H54 (cell line): ENCODE data around the gene RPTN.

Source experiments
- DNase-seq: peaks from one replicate; pipeline ENCODE4 v3.0.0; 2011; ENCODE audit warnings: low spot score, mixed read lengths; ENCODE audit not compliant: insufficient read length
- FAIRE-seq: peaks from 3 replicates; lab custom pipeline; 2011; peaks lifted over from hg19 to GRCh38; lab: Jason Lieb, UNC
- POLR2A ChIP-seq: IDR thresholded peaks from 2 replicates; pipeline ENCODE4 v1.6.1; 2011; ENCODE audit warnings: low read depth, mild to moderate bottlenecking, low read length

The RPTN gene, protein sequence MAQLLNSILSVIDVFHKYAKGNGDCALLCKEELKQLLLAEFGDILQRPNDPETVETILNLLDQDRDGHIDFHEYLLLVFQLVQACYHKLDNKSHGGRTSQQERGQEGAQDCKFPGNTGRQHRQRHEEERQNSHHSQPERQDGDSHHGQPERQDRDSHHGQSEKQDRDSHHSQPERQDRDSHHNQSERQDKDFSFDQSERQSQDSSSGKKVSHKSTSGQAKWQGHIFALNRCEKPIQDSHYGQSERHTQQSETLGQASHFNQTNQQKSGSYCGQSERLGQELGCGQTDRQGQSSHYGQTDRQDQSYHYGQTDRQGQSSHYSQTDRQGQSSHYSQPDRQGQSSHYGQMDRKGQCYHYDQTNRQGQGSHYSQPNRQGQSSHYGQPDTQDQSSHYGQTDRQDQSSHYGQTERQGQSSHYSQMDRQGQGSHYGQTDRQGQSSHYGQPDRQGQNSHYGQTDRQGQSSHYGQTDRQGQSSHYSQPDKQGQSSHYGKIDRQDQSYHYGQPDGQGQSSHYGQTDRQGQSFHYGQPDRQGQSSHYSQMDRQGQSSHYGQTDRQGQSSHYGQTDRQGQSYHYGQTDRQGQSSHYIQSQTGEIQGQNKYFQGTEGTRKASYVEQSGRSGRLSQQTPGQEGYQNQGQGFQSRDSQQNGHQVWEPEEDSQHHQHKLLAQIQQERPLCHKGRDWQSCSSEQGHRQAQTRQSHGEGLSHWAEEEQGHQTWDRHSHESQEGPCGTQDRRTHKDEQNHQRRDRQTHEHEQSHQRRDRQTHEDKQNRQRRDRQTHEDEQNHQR

DNA sequence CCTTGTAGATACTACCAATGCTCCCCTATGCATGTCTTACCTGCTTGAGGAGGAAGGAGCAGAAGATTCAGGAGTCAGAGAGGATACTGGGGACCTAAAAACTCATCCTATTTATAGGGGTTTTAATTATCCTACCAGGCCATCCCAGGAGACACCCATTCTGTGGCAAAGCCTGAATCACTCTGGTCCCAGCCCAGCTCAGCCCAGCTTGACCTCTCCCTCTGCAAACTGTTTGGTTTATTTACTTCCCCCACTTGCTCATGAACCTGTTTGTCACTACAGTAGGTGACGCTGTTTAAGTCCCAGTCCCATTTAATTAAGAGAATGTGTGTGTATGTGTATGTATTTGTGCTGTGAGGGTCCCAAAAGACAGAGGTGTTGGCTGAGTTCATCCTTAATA lies at the start of gene RPTN:
TSS of gene RPTN (minus strand) at position 85 of the 400 bp plus-strand sequence. CDS start 1,339 bp downstream, outside the sequence.
- TF ChIP-seq POLR2A: no peak
- FAIRE-seq (no peak), DNase-seq (no peak)

DNA sequence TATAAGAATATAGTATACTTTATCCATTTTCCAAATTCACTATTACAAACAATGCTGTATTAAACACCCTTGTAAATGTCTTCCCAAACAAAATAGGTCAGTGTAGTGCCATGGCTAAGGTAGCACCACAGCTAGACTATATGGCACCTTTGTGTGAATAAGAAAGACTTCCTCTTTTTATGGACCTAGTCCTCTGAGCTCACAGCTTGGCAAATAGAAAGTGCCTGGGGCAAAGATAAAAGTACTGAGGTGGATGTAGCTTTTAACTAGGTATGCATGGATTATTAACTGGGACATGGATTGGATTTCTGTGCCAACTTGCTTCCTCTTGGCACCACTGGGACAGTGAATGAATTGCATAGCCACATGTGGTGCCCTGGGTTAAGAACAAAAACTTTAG lies 40.0 kb upstream of the RPTN start:
- no peak for TF ChIP-seq POLR2A
- FAIRE-seq (no peak), DNase-seq (no peak)

DNA sequence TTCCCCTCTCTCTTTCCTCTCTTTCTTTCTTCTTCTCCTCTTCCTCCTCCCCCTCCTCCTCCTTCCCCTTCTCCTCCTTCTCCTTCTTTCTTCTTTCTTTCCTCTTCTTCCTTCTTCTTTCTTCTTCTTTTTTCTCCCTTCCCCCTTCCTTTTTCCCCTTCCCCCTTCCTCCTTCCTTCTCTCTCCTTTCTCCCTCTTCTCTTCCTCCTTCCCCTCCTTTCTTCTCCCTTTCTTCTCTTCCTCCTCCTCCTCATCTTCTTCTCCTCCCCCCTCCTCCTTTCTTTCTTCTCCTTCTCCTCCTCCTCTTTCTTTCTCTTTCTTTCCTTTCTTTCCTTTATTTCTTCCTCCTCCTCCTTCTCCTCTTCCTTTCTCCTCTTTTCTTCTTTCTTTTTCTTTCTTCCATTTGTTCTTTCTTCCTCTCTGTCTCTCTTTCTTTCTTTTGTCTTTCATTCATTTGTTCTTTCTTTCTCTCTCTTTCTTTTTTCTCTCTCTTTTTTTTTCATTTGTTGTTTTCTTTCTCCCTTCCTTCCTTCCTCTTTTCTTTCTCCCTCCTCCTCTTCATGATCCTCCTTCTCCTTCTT lies 38.4 kb upstream of the RPTN start:
- TF ChIP-seq POLR2A: no peak
- no peak for DNase-seq
- FAIRE-seq: no peak

DNA sequence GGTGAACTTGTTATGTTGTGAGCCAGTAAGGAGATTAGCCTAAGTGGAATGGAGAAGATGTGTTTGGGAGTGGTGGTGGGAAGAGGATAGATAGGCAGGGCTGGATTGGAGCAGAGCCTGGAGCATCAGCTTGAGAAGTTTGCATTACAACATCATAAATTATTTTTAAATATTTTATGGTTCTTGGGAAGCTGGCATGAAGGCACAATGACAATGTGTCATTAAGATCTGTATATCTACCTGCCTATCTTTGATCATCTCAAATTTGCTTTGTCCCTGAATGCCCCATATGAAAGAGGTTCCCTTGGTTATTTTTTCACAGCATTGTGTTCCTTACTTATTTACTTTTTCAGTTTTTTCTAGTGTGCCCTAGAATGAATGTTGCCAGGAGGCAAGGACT lies 32.7 kb upstream of the RPTN start:
- TF ChIP-seq POLR2A: no peak
- no peak for DNase-seq
- no peak for FAIRE-seq

- FAIRE-seq: no peak
- no peak for DNase-seq
- no peak for TF ChIP-seq POLR2A
Measured at GRCh38 chr1:152191260-152191659, 32.2 kb upstream of the RPTN start.

- FAIRE-seq: no peak
- no peak for DNase-seq
- no peak for TF ChIP-seq POLR2A
Measured at GRCh38 chr1:152190589-152190988, 31.6 kb upstream of the RPTN start.

DNA sequence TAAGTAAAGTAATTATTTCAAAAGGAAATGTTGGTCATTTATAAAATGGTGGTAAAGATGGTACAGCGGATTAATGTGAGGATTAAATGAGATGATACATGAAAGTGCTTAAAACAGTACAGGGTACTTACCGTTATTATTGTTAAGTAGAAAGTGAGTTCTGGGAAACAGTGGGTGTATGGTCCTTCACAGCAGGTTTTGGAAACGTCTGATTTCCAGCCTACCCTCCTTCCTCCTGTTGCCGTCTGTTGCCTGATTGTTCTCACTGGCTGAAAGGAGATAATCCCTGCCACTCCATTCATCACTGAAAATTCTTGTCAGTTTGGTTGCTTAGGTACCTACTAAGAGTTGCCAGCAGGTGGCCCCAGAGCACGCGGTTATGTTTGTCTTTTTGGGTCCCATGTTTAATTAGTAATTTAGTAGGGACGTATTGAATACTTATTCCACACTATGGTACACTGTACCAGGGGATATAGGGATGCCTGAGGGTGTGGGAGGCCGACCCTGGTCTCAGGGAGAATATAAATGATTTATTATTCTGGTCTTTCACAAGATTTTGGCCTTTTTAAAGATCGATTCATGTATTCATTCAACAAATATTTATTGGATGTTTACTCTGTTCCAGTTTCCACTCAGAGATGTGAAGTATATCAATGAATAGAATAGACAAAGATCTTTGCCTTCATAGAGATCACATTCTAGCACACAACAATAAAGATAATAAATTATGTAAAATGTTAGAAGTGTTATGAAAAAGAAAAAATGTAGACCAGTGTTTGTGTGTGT lies 30.8 kb upstream of the RPTN start:
- FAIRE-seq: no peak
- peak; percentile 18 for DNase-seq
- TF ChIP-seq POLR2A: no peak

DNA sequence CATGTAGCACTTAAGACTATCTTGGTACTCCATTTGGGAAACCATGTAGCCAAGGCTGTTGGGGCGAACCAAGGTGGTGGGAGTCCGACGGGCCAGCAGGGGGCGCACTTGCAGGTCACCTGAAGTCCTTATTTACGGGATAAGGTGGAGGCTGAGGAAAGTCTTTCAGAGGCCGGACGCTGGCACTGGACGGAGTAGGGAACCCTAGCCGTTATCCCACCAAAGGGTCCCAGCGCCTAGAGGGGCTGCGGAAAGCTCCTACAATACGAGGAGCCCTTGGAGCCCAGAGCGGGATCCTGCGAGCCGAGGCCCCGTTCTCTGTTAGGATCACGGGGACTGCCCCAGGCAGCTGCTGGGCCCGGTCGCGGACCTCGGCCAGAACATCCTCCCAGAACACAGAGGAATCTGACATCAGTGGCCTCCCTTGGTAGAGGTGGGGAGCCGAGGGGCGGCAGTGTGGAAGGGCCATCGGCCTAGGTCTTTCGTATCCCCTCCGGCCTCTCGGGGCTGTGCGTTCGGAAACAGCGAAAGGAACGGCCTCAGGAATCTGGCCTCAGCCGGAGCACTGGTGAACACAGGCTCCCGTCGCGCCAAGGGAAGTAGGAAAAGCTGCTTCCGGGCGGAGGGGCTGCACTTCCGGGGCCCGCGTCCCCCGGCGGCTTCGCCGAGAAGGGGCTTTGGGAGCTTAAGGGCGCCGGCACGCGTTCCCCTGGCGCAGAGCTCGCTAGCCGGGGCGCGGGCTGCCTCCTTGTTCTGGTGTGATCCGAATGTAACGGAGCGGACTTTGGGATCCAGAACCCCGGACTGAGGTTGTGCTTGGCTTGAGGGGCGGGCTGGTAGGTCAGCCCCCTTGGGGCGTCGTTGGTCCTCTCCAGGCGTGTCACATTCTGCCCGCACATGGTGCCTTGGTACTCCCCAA lies 29.9 kb upstream of the RPTN start:
- FAIRE-seq (no peak), DNase-seq (peak; percentile 19)

DNA sequence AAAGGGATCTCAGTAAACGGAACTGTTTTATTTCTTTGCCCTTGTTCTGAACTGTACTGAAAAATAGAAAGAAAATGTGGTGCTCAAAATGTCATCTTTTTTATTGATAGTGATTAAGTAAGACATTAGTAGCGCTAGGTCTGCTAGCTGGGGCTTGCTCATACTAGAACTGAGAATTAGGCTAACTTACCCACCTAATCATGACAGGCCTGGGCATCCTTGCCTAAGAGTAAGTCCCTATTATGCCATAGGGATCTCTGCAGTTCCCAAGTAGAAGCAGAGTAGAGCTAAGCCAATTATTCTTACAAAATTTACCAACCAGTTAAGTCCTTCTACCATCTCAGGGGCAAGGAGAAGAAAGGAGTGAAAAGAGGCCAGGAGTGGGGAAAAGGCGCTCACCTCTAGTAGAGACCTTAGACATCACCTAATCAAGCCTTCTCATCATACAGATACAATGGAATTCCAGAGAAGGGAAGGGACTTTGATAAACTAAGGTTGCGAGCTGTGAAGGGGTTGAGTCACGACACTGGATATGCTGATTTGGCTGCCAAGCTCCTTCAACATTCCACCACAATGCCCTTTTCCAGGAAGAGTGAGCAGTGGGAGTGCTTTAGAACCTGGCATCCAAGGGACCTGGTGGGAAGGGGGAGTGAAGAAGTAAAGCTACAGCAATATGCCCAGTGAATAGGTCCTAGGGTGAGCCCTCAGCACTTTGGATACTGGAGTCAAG lies 27.7 kb upstream of the RPTN start:
- no peak for TF ChIP-seq POLR2A
- DNase-seq: no peak
- FAIRE-seq: no peak

More for the DNA sequence above, 29.9 kb upstream of the RPTN start:
- no peak for TF ChIP-seq POLR2A

- TF ChIP-seq POLR2A: no peak
- FAIRE-seq (no peak), DNase-seq (peak; percentile 30)
Measured at GRCh38 chr1:152185544-152186391, 26.7 kb upstream of the RPTN start.

GRCh38 chr1:152182944-152183361 lies 23.9 kb upstream of the RPTN start:
- no peak for FAIRE-seq

More at GRCh38 chr1:152182944-152183361, 23.9 kb upstream of the RPTN start:
- peak; percentile 45 for DNase-seq
- no peak for TF ChIP-seq POLR2A
